Measurements from ENCODE around the gene GPR4.

DNA sequence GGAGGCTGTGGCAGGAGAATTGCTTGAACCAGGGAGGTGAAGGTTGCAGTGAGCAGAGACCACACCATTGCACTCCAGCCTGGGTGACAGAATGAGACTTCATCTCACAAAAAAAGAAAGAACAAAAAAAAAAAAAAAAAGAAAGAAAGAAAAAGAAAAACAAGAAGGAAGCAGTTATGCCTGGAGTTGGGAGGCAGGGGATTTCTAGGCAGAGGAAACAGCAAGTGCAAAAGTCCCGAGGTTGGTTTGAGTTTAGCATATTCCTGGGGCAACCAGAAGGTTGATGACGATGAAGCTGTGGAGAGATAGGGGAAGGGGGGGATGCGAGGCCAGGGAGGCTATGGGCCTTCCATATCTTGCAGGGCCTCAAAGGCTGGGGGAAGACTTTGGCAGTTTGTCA is 48.7 kb upstream of the GPR4 start:
- TF ChIP-seq, protein P1, sequence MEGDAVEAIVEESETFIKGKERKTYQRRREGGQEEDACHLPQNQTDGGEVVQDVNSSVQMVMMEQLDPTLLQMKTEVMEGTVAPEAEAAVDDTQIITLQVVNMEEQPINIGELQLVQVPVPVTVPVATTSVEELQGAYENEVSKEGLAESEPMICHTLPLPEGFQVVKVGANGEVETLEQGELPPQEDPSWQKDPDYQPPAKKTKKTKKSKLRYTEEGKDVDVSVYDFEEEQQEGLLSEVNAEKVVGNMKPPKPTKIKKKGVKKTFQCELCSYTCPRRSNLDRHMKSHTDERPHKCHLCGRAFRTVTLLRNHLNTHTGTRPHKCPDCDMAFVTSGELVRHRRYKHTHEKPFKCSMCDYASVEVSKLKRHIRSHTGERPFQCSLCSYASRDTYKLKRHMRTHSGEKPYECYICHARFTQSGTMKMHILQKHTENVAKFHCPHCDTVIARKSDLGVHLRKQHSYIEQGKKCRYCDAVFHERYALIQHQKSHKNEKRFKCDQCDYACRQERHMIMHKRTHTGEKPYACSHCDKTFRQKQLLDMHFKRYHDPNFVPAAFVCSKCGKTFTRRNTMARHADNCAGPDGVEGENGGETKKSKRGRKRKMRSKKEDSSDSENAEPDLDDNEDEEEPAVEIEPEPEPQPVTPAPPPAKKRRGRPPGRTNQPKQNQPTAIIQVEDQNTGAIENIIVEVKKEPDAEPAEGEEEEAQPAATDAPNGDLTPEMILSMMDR (conservative IDR thresholded peaks at IDR 0.05; ENCODE audit: low read length), result no peak
- TF ChIP-seq EZH2phosphoT487 (IDR thresholded peaks at IDR 0.05; ENCODE audit: borderline replicate concordance, low read depth, low read length), result no peak

Measured in OCI-LY7 (cell line).